ENCODE data around the gene RPS6KL1.

- no peak for TF ChIP-seq POLR2A (IDR thresholded peaks at IDR 0.05; ENCODE audit: low read length)
- no peak for TF ChIP-seq GATA1 (IDR thresholded peaks at IDR 0.05; ENCODE audit: low read depth, low read length)
These were observed 22.3 kb upstream of the RPS6KL1 start for GRCh38 chr14:74945261-74945851.

Data from erythroblast (primary cell).